ENCODE results near the gene IP6K3.

DNA sequence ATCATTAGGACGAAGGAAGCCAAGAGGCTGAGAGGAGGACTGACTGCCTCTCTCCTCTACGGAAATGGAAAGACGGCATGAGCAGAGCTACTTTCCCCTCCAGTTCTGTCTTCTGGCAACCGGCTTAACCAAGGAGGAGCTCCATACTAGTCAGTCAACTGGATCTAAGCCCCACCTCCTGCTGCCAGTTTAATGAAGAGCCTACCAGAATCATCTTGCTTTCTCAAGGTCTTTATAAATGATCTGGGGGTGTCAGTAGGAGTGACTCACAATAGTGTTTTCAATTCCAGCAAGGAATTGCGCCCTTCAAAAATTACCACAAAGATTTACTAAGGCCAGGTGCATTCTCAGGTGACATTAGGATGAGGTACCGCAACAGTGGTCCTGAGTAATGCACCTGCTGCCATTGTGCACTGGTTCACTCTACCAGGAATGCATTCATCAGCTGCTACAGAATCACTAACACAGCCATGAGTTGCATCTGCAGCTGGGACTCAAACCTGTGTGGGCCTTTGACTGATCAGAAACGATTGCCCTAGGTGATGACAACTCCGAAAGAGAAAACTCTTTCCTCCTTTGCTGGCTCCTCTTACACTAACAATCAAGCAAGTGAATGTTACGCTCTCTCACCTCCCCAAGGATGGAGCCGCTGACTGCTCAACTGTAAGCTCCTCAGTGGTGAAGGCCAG, 38.0 kb downstream of the IP6K3 start:
- TF ChIP-seq, protein P1, sequence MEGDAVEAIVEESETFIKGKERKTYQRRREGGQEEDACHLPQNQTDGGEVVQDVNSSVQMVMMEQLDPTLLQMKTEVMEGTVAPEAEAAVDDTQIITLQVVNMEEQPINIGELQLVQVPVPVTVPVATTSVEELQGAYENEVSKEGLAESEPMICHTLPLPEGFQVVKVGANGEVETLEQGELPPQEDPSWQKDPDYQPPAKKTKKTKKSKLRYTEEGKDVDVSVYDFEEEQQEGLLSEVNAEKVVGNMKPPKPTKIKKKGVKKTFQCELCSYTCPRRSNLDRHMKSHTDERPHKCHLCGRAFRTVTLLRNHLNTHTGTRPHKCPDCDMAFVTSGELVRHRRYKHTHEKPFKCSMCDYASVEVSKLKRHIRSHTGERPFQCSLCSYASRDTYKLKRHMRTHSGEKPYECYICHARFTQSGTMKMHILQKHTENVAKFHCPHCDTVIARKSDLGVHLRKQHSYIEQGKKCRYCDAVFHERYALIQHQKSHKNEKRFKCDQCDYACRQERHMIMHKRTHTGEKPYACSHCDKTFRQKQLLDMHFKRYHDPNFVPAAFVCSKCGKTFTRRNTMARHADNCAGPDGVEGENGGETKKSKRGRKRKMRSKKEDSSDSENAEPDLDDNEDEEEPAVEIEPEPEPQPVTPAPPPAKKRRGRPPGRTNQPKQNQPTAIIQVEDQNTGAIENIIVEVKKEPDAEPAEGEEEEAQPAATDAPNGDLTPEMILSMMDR (IDR thresholded peaks at IDR 0.05) = no peak
- TF ChIP-seq EP300 (IDR thresholded peaks at IDR 0.05) (no peak), POLR2A (IDR thresholded peaks at IDR 0.05) (no peak)
